Measurements from ENCODE around the gene NBEAL2.

DNA sequence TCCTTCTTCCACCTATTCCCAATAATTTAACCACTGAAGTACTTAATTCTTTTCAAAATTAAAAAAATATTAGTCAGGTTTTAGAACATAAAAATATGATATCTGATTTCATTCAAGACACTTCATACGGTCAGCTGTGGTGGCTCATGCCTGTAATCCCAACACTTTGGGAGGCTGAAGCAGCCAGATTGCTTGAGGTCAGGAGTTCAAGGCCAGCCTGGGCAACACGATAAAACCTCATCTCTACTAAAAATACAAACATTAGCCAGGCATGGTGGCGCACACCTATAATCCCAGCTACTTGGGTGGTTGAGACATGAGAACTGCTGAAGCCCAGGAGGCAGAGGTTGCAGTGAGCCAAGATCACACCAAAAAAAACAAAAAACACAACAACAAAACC is 56.7 kb downstream of the NBEAL2 start:
- TF ChIP-seq, protein P1, sequence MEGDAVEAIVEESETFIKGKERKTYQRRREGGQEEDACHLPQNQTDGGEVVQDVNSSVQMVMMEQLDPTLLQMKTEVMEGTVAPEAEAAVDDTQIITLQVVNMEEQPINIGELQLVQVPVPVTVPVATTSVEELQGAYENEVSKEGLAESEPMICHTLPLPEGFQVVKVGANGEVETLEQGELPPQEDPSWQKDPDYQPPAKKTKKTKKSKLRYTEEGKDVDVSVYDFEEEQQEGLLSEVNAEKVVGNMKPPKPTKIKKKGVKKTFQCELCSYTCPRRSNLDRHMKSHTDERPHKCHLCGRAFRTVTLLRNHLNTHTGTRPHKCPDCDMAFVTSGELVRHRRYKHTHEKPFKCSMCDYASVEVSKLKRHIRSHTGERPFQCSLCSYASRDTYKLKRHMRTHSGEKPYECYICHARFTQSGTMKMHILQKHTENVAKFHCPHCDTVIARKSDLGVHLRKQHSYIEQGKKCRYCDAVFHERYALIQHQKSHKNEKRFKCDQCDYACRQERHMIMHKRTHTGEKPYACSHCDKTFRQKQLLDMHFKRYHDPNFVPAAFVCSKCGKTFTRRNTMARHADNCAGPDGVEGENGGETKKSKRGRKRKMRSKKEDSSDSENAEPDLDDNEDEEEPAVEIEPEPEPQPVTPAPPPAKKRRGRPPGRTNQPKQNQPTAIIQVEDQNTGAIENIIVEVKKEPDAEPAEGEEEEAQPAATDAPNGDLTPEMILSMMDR (IDR thresholded peaks at IDR 0.05; ENCODE audit: insufficient read depth, low read depth, low read length): no peak
- no peak for TF ChIP-seq EZH2 (IDR thresholded peaks at IDR 0.05; ENCODE audit: insufficient read depth, low read length)

Data from astrocyte (in vitro differentiated cells and primary cell).